ENCODE data around the gene TCOF1. TPM values are rescaled to one million over a fixed set of nuclear protein-coding genes. Genes with fewer than 3 reads are reported as not detected.

TCOF1 gene
- total RNA-seq, 2 experiments from 2014 or later, result 40.4 to 43.2 TPM

GRCh38 chr5:150323092-150323491, 34.4 kb upstream of the TCOF1 start:
- H3K27me3 ChIP-seq (ENCODE audit: control insufficient read depth in 1 of 2, insufficient read depth in 2 of 2, low read length in 2 of 2), result no peaks in the 10 kb centered on the region
- Mint-ChIP-seq H3K4me3 (no peak overlapping the region), H3K4me1 (ENCODE audit: low read depth) (no peaks in the 10 kb centered on the region), H3K36me3 (ENCODE audit: low read depth) (no peaks in the 10 kb centered on the region), H3K27me3 (no peaks in the 10 kb centered on the region), H3K27ac (no peak overlapping the region), H3K9me3 (no peaks in the 10 kb centered on the region)
- ATAC-seq (ENCODE audit: poor library complexity), result no peak
- CTCF ChIA-PET, result no interaction called here
- H3K9me3 ChIP-seq (ENCODE audit: control insufficient read depth in 1 of 2, insufficient read depth in 1 of 2, low read length in 2 of 2), result no peaks in the 10 kb centered on the region
- intact Hi-C loops (cut with DNase I, micrococcal nuclease), result no loop called here
- no peak overlapping the region for H3K4me3 ChIP-seq (ENCODE audit: low read length)
- no peaks in the 10 kb centered on the region for H3K4me1 ChIP-seq (ENCODE audit: insufficient read depth, low read length)
- DNase-seq, result no peak
- POLR2A ChIA-PET, result no interaction called here
- no peak overlapping the region for H3K27ac ChIP-seq (ENCODE audit: low read depth in 1 of 2, low read length in 2 of 2)
- no peaks in the 10 kb centered on the region for H3K36me3 ChIP-seq (ENCODE audit: insufficient read depth, low read length)
- no peak for TF ChIP-seq CTCF (IDR thresholded peaks at IDR 0.05)

GRCh38 chr5:150323819-150324218, 33.7 kb upstream of the TCOF1 start:
- H3K4me1 Mint-ChIP-seq (ENCODE audit: low read depth), result no peaks in the 10 kb centered on the region
- intact Hi-C loops (cut with DNase I, micrococcal nuclease), result no loop called here
- no peak overlapping the region for H3K27ac Mint-ChIP-seq
- DNase-seq (no peak), ATAC-seq (ENCODE audit: poor library complexity) (no peak)
- Histone ChIP-seq H3K36me3 (ENCODE audit: insufficient read depth, low read length) (no peaks in the 10 kb centered on the region), H3K4me3 (ENCODE audit: low read length) (no peak overlapping the region), H3K9me3 (ENCODE audit: control insufficient read depth in 1 of 2, insufficient read depth in 1 of 2, low read length in 2 of 2) (no peaks in the 10 kb centered on the region), H3K27me3 (ENCODE audit: control insufficient read depth in 1 of 2, insufficient read depth in 2 of 2, low read length in 2 of 2) (no peaks in the 10 kb centered on the region), H3K4me1 (ENCODE audit: insufficient read depth, low read length) (no peaks in the 10 kb centered on the region), H3K27ac (ENCODE audit: low read depth in 1 of 2, low read length in 2 of 2) (no peak overlapping the region)
- H3K9me3 Mint-ChIP-seq, result no peaks in the 10 kb centered on the region
- no peaks in the 10 kb centered on the region for H3K36me3 Mint-ChIP-seq (ENCODE audit: low read depth)
- ChIA-PET POLR2A (no interaction called here), CTCF (no interaction called here)
- H3K27me3 Mint-ChIP-seq, result no peaks in the 10 kb centered on the region
- no peak for TF ChIP-seq CTCF (IDR thresholded peaks at IDR 0.05)
- H3K4me3 Mint-ChIP-seq, result no peak overlapping the region

DNA sequence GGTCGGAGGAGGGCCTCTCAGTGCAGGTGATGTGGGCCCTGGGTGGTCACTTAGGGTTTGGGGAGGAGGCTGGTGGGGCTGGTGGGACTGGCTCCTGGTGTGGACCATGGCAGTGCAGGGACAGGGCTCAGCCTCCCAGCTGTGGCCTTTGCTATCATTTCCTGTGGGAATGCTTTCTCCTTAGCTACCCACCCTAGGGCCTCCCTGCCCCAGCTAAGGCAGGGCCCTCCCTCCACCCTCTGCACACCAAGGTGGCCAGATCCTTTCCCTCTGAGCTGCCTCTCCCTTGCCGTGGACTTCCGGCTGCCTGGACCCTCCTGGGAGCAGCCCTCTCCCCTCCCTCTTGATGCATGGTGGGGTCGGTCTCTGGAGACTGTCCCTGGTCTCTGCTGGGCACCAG, 32.1 kb upstream of the TCOF1 start:
- no peaks in the 10 kb centered on the region for H3K27me3 Mint-ChIP-seq
- H3K4me1 ChIP-seq (ENCODE audit: insufficient read depth, low read length), result no peaks in the 10 kb centered on the region
- no peaks in the 10 kb centered on the region for H3K9me3 ChIP-seq (ENCODE audit: control insufficient read depth in 1 of 2, insufficient read depth in 1 of 2, low read length in 2 of 2)
- H3K4me3 ChIP-seq (ENCODE audit: low read length), result no peak overlapping the region
- no peaks in the 10 kb centered on the region for H3K4me1 Mint-ChIP-seq (ENCODE audit: low read depth)
- H3K9me3 Mint-ChIP-seq, result no peaks in the 10 kb centered on the region
- ATAC-seq (ENCODE audit: poor library complexity) (no peak), DNase-seq (no peak)
- no peak overlapping the region for H3K27ac ChIP-seq (ENCODE audit: low read depth in 1 of 2, low read length in 2 of 2)
- no peak overlapping the region for H3K27ac Mint-ChIP-seq
- no peaks in the 10 kb centered on the region for H3K36me3 Mint-ChIP-seq (ENCODE audit: low read depth)
- no peaks in the 10 kb centered on the region for H3K36me3 ChIP-seq (ENCODE audit: insufficient read depth, low read length)
- intact Hi-C loops (cut with DNase I, micrococcal nuclease), result no loop called here
- ChIA-PET POLR2A (no interaction called here), CTCF (interaction anchor here (0.9 kb wide), 1 partner anchor 9 kb away, joined by 3 read pairs; no protein-coding TSS in a partner anchor)
- TF ChIP-seq CTCF (IDR thresholded peaks at IDR 0.05), result no peak
- H3K27me3 ChIP-seq (ENCODE audit: control insufficient read depth in 1 of 2, insufficient read depth in 2 of 2, low read length in 2 of 2), result no peaks in the 10 kb centered on the region
- H3K4me3 Mint-ChIP-seq, result no peak overlapping the region
